K562 (cell line): ENCODE data around the gene TOMM40L. TPM values are rescaled to one million over a fixed set of nuclear protein-coding genes. Genes with fewer than 3 reads are reported as not detected.

Source experiments
- ARID1B ChIP-seq: fragments of 450-650 bp; IDR thresholded peaks from 2 replicates; pipeline ENCODE4 v1.6.1; 2016; ENCODE audit warnings: antibody characterized with exemption, mild to moderate bottlenecking, inconsistent platforms
- BRCA1 ChIP-seq, 2 experiments: fragments of 450-650 bp in 1 of 2; sonication (generic) in 1 of 2; formaldehyde crosslinking in 1 of 2; IDR thresholded peaks; 2 replicates each; pipeline versions ENCODE4 v1.5.0 to v1.6.1; 2017 to 2020; ENCODE audit warnings: mild to moderate bottlenecking in 1 of 2, missing genetic modification reagents in 1 of 2
- HNRNPLL ChIP-seq: fragments of 200-400 bp; formaldehyde crosslinking; IDR thresholded peaks from 2 replicates; pipeline ENCODE4 v1.6.1; 2017; ENCODE audit warnings: low read length, low read depth, mild to moderate bottlenecking; ENCODE audit not compliant: poor library complexity, severe bottlenecking
- SP1 ChIP-seq: sonication (generic); formaldehyde crosslinking; IDR thresholded peaks from 2 replicates; pipeline ENCODE4 v1.8.1; 2022; ENCODE audit warnings: mild to moderate bottlenecking, missing genetic modification reagents
- TAF1 ChIP-seq: IDR thresholded peaks from 2 replicates; pipeline ENCODE4 v1.6.1; 2011; ENCODE audit warnings: mild to moderate bottlenecking, low read length, moderate library complexity; ENCODE audit not compliant: insufficient read depth, control insufficient read depth, severe bottlenecking; ENCODE audit errors: extremely low read depth
- ZFPM2 ChIP-seq: fragments of 250-450 bp; sonication (Bioruptor Pico); IDR thresholded peaks from 2 replicates; pipeline ENCODE4 v1.5.1; 2022; ENCODE audit warnings: mild to moderate bottlenecking
- ZKSCAN8 ChIP-seq: fragments of 200-800 bp; sonication (Bioruptor generic); IDR thresholded peaks from 2 replicates; pipeline ENCODE4 v1.6.1; 2016; ENCODE audit warnings: missing genetic modification characterization, missing compliant biosample characterization
- ZNF23 ChIP-seq: fragments of 250-450 bp; sonication (Bioruptor Pico); IDR thresholded peaks from 2 replicates; pipeline ENCODE4 v1.4.0; 2020; ENCODE audit warnings: mild to moderate bottlenecking
- ZNF384 ChIP-seq: IDR thresholded peaks from 2 replicates; pipeline ENCODE4 v1.6.1; 2012; ENCODE audit warnings: low read depth, low read length, improper control_type of control experiment
- ZSCAN29 ChIP-seq: fragments of 450-650 bp; IDR thresholded peaks from 2 replicates; pipeline ENCODE4 v1.6.1; 2017
- polyA plus RNA-seq, 8 experiments: library from polyadenylated mRNA; depleted of rRNA in 4 of 8; stranded (reverse) in 5 of 8; unstranded in 3 of 8; fragments of >200 nt; fragmentation: Nextera tagmentation in 2 of 8; fragmentation: Illumina TruSeq in 1 of 8; extraction: Ambion mirVana in 2 of 8; extraction: Trizol in 1 of 8; gene quantifications; 2 replicates each; pipeline versions ENCODE4 v1.2.1 to v1.2.3, GENCODE V29; 2011 to 2014; ENCODE audit warnings: inconsistent platforms in 1 of 8, missing spikeins in 1 of 8
- total RNA-seq, 7 experiments: library from RNA; depleted of rRNA in 6 of 7; stranded (reverse); fragments of >200 nt in 6 of 7; fragmentation: Illumina TruSeq in 2 of 7; extraction: Trizol in 2 of 7; gene quantifications; 2 replicates each; pipeline versions ENCODE4 v1.2.1 to v1.2.3, GENCODE V29; 2011 to 2021; ENCODE audit warnings: low replicate concordance in 1 of 7
- TF ChIP-seq, protein P1 (sequence below): fragments of 450-650 bp; IDR thresholded peaks from 2 replicates; pipeline ENCODE4 v1.6.1; 2016; ENCODE audit warnings: mild to moderate bottlenecking, moderate library complexity
- TF ChIP-seq, protein P2 (sequence below): sonication (generic); formaldehyde crosslinking; IDR thresholded peaks from 2 replicates; pipeline ENCODE4 v1.8.0; 2022; ENCODE audit warnings: mild to moderate bottlenecking, missing genetic modification reagents, borderline replicate concordance

The TOMM40L gene
- total and polyA plus RNA-seq, 9 of the 15 experiments (the other 6 are each of a cell fraction or from before 2014, with no cell fraction given), result 9.6 to 33.6 (median 25.2) TPM

DNA sequence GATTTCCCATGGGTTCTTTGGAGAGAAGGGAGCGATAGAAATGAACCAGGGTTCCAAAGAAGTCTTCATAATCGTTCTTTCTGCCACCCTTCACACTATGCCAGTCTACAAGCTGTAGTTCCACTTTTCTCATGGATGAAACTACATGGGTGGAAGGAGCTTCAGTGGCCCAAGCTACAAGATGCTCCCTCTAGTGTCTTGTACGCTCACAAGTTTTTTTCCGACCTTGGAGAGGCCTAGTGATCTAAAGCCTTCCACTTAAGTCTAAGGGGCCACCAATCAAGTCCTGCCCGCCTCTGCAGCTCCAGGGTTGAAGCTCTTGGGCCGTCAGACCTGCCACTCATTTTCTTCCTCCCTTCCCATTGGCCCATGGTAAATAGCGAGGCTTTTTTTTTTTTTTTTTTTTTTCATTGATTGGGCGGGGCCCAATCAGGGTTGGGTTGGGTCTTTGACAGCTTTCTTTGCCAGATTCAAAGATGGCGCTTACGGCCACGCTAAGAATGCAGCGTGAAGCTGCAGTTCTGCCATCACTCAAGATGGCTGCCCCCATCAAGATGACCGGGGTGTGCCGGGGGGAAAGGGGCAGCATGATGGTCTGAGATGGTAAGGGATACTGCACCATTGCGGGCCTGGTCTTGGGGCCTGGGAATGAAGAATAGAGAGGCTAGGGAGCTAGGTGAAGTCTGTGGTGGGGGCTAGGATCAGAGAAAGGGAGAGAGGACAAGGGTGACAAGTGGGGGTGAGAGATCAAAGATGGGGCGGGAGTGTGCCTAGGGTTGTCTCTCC lies at the start of gene TOMM40L (continued):
- TF ChIP-seq ZFPM2, result no peak
- TF ChIP-seq ZSCAN29, result no peak
- TF ChIP-seq, protein P1, sequence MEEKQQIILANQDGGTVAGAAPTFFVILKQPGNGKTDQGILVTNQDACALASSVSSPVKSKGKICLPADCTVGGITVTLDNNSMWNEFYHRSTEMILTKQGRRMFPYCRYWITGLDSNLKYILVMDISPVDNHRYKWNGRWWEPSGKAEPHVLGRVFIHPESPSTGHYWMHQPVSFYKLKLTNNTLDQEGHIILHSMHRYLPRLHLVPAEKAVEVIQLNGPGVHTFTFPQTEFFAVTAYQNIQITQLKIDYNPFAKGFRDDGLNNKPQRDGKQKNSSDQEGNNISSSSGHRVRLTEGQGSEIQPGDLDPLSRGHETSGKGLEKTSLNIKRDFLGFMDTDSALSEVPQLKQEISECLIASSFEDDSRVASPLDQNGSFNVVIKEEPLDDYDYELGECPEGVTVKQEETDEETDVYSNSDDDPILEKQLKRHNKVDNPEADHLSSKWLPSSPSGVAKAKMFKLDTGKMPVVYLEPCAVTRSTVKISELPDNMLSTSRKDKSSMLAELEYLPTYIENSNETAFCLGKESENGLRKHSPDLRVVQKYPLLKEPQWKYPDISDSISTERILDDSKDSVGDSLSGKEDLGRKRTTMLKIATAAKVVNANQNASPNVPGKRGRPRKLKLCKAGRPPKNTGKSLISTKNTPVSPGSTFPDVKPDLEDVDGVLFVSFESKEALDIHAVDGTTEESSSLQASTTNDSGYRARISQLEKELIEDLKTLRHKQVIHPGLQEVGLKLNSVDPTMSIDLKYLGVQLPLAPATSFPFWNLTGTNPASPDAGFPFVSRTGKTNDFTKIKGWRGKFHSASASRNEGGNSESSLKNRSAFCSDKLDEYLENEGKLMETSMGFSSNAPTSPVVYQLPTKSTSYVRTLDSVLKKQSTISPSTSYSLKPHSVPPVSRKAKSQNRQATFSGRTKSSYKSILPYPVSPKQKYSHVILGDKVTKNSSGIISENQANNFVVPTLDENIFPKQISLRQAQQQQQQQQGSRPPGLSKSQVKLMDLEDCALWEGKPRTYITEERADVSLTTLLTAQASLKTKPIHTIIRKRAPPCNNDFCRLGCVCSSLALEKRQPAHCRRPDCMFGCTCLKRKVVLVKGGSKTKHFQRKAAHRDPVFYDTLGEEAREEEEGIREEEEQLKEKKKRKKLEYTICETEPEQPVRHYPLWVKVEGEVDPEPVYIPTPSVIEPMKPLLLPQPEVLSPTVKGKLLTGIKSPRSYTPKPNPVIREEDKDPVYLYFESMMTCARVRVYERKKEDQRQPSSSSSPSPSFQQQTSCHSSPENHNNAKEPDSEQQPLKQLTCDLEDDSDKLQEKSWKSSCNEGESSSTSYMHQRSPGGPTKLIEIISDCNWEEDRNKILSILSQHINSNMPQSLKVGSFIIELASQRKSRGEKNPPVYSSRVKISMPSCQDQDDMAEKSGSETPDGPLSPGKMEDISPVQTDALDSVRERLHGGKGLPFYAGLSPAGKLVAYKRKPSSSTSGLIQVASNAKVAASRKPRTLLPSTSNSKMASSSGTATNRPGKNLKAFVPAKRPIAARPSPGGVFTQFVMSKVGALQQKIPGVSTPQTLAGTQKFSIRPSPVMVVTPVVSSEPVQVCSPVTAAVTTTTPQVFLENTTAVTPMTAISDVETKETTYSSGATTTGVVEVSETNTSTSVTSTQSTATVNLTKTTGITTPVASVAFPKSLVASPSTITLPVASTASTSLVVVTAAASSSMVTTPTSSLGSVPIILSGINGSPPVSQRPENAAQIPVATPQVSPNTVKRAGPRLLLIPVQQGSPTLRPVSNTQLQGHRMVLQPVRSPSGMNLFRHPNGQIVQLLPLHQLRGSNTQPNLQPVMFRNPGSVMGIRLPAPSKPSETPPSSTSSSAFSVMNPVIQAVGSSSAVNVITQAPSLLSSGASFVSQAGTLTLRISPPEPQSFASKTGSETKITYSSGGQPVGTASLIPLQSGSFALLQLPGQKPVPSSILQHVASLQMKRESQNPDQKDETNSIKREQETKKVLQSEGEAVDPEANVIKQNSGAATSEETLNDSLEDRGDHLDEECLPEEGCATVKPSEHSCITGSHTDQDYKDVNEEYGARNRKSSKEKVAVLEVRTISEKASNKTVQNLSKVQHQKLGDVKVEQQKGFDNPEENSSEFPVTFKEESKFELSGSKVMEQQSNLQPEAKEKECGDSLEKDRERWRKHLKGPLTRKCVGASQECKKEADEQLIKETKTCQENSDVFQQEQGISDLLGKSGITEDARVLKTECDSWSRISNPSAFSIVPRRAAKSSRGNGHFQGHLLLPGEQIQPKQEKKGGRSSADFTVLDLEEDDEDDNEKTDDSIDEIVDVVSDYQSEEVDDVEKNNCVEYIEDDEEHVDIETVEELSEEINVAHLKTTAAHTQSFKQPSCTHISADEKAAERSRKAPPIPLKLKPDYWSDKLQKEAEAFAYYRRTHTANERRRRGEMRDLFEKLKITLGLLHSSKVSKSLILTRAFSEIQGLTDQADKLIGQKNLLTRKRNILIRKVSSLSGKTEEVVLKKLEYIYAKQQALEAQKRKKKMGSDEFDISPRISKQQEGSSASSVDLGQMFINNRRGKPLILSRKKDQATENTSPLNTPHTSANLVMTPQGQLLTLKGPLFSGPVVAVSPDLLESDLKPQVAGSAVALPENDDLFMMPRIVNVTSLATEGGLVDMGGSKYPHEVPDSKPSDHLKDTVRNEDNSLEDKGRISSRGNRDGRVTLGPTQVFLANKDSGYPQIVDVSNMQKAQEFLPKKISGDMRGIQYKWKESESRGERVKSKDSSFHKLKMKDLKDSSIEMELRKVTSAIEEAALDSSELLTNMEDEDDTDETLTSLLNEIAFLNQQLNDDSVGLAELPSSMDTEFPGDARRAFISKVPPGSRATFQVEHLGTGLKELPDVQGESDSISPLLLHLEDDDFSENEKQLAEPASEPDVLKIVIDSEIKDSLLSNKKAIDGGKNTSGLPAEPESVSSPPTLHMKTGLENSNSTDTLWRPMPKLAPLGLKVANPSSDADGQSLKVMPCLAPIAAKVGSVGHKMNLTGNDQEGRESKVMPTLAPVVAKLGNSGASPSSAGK, result no peak
- TF ChIP-seq ZNF384, result peak; percentile 100
- no peak for TF ChIP-seq ARID1B
- TF ChIP-seq ZKSCAN8, result no peak
- TF ChIP-seq SP1 (CRISPR knock-in tag), result peak; percentile 66
- TF ChIP-seq HNRNPLL, result no peak
- no peak for TF ChIP-seq BRCA1 (IDR thresholded peaks at IDR 0.05)
- TF ChIP-seq BRCA1 (CRISPR knock-in tag; IDR thresholded peaks at IDR 0.05), result no peak
- TF ChIP-seq ZNF23 (CRISPR knock-in tag), result no peak
- TF ChIP-seq, protein P2, sequence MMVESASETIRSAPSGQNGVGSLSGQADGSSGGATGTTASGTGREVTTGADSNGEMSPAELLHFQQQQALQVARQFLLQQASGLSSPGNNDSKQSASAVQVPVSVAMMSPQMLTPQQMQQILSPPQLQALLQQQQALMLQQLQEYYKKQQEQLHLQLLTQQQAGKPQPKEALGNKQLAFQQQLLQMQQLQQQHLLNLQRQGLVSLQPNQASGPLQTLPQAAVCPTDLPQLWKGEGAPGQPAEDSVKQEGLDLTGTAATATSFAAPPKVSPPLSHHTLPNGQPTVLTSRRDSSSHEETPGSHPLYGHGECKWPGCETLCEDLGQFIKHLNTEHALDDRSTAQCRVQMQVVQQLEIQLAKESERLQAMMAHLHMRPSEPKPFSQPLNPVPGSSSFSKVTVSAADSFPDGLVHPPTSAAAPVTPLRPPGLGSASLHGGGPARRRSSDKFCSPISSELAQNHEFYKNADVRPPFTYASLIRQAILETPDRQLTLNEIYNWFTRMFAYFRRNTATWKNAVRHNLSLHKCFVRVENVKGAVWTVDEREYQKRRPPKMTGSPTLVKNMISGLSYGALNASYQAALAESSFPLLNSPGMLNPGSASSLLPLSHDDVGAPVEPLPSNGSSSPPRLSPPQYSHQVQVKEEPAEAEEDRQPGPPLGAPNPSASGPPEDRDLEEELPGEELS (CRISPR knock-in tag), result no peak
- peak; percentile 88 for TF ChIP-seq TAF1
